G401 (cell line): ENCODE results near the gene UBASH3B. TPM values are rescaled to one million over a fixed set of nuclear protein-coding genes. Genes with fewer than 3 reads are reported as not detected.

Source experiments
- DNase-seq: peaks from one replicate; pipeline ENCODE4 v3.0.0-alpha.2; 2015; ENCODE audit warnings: low spot score
- in situ Hi-C: cut with HindIII; loops from 2 replicates; pipeline ENCODE4 v1.10.0; 2016; ENCODE audit warnings: low sequenced_read_pairs, mixed read lengths
- total RNA-seq: library from RNA; depleted of rRNA; stranded (reverse); fragments of >200 nt; shearing (Covaris generic); gene quantifications from 2 replicates; pipeline ENCODE4 v1.2.3, GENCODE V29; 2014

Gene UBASH3B
- total RNA-seq, 1 experiment from 2014 or later, result 0.78 TPM

DNA sequence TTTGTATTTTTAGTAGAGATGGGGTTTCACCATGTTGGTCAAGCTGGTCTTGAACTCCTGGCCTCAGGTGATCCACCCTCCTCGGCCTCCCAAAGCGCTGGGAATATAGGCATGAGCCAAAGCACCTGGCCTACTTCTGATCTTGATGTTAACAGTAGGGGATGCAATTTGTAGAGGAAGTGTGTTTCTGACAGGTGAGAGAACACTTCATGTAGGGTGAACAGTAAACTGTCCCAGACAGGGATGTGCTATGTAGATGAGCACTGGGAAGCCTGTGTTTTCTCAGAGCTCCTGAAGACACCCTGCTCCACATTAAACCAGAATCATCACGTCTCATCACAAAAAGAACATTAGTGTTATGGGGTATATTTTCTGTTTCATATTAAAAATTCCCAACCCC lies 45.1 kb downstream of the UBASH3B start:
- no peak for DNase-seq
- in situ Hi-C loops, result no loop called here

DNA sequence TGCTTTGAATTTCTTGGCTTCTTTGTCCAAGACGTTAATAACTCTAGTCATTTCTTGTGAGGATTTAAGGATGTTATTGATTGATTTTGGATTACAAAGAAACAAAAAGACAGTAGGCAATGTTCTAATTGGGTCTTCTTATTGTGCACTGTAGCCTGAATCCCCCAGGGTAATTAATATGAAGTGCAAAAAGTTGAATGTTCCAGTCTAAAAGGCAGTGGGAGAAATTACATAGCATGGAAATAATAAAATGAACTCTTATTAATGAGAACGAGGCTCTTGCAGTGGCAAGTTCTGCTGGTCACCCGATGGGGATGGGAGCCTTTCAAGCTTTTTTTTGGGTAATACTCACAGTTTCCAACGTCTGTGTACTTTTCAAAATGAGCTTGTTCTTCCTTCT lies 45.6 kb downstream of the UBASH3B start:
- in situ Hi-C loops, result no loop called here
- DNase-seq, result no peak

DNA sequence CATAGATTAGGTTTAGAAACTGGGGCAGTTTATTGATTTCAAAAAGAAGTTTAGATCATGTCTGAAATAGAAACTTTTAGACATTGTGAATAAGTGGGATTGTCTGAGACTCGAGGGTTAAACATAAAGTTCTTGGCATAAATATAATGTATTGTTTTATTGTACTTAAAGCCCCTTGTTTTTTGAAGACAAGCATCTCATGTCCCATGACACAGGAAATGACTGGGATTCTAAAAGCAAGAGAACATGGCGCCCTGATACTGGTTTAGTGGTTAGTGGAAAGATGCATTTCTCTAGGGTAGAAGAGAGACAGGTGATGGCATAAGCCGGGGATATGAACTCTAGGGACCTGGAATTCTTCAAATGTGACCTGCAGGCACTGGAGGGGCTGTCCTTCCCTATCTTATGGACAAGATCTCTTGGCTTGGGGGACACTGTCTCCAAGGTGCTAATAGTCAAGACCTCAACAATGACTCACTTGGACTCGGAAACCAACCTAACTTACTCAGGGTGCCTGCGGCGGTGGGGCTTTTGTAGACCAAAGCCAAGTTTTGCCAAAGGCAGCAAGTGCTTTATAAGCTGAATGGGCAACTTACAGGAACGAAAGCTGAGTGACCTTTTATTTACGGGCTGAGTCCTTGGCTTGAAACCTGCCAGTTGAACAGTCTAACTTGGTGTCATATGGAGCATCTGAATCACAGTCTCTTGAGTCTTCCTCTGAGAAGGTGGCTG lies 48.2 kb downstream of the UBASH3B start:
- in situ Hi-C loops, result no loop called here
- no peak for DNase-seq

DNA sequence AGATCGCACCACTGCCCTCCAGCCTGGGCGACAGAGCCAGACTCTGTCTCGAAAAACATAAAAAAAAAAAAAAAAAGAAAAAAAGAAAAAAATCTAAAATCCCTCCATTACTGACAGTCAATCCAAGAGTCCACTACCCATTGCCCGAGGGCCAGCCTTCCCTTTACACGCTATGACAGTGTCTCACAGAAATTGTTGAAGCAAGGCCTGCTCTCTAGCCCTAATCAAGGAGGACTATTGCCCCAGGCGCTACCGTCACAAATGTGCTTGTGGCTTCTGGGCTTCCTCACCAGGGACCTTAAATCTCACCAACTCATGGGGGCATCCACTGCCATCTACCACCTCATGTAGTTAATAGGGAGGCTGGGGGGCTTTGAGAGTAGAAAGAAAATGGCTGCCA lies 49.9 kb downstream of the UBASH3B start:
- in situ Hi-C loops, result no loop called here
- no peak for DNase-seq

DNA sequence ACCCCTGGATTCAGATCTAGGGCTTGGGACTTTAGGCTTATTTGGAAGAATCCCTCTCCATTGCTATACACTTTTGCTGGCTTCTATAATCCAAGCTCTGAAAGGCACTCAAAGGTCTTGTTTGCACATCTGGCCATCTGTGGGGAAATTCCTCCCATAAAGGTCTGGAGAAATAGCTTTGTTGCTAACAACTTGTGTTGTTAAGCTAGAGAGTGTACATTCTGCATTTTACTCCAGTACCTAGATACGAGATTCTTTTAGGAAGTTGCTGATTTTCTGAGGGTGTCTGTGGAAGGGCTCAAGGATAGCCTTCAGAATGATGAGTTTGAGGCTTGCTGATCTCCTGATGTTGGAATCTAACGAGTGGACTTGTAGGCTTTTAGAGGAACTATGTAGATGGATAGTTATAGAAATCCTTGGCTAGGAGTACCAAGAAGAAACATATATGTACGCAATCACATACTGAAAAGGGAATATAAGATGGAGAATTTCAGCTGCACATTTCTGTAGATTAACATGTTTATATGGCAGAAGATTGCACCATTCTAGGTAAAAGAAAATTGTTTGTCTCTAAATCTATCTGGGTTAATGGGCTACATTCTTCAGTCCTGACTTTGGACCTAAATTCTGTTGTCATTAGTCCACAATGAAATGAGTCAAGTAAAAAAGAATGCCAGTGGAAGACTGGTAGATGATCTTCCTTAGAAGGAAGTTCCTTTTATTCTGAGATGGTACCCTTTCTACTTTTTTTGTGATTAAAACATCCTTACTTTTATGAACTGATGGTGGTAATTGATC lies 51.0 kb downstream of the UBASH3B start:
- in situ Hi-C loops, result no loop called here
- no peak for DNase-seq

DNA sequence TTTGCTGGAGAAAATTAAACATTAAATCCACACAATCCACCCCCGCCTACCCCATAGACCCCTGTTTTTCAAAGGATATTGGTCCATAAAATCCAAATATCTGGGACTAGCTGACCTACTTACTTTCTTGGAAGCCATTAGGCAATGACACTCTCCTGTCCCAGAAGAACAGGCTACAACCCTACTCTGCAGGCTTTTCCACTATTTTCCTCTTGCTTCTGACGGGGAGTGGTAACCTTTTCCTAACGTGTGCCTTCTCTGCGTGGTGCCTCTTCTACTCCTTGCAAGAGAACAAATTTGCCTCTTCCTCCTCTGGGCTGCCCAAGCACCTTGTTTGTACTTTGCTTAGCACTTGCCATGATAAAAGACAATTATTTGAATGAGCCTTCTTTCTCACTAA lies 51.6 kb downstream of the UBASH3B start:
- in situ Hi-C loops, result no loop called here
- no peak for DNase-seq

DNA sequence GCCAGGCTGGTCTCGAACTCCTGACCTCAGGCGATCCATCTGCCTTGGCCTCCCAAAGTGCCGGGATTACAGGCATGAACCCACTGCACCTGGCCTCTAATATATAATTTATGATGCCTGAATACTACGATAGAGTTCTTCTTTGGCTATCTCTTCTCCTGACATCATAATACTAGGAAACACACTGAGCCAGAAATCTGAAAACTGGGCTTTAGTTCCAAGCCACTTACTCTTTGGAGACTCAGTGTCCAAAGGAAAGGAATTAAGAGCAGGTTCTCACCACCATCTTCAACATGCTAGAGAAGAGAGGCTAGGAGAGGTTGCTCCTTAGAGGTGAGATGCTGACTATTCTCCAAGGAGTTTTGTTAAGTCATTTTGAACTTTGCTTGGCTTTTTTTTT lies 52.4 kb downstream of the UBASH3B start:
- no peak for DNase-seq
- in situ Hi-C loops, result no loop called here

DNA sequence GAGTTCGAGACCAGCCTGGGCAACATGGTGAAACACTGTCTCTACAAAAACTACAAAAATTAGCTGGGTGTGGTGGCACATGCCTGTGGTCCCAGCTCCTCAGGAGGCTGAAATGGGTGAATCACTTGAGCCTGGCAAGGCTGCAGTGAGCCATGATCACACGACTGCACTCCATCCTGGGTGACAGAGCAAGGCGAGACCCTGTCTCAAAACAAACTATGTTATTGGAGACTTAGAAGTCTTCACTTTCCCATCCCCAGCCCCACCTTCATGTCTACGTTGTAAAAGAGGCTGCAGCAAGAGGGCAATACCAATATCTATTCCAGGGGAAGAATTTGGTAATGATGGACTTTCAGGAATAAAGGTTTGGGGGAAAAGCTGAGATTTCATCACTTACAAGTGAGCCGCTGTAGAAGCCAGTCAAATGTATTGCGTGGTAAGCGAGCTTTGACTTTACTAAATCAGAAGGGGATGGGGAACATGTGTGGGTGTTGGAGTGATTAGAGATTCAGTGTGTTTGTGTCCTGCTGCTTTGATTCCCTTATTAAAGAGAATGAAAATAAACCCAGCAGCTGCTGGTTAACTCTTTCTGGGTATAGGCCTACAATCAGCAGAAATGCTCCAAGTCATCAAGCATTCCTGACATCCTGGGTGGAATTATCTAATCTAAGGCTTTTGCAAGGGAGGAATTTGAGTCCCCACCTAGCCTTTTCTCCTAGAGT lies 53.7 kb downstream of the UBASH3B start:
- in situ Hi-C loops, result no loop called here
- DNase-seq, result no peak

DNA sequence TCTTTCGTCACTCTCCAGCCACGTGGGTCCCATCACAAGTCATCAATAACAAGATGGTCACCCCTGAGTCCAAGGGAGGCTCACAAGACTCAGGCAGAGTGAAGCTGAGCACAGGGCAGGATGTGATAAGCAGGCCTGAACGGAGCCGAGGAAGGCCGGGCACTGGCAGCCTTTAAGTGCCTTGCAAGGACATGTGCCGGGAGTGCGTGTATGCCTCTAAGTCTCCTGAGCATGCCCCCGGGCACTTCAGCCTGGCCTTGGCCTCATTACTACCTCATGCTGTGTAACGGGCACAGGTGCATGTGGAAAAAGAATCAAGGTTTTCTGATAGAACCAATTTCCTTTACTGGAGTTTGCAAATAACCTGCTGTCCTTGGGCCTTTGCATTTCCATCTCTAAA lies 55.8 kb downstream of the UBASH3B start:
- in situ Hi-C loops, result no loop called here
- no peak for DNase-seq

DNA sequence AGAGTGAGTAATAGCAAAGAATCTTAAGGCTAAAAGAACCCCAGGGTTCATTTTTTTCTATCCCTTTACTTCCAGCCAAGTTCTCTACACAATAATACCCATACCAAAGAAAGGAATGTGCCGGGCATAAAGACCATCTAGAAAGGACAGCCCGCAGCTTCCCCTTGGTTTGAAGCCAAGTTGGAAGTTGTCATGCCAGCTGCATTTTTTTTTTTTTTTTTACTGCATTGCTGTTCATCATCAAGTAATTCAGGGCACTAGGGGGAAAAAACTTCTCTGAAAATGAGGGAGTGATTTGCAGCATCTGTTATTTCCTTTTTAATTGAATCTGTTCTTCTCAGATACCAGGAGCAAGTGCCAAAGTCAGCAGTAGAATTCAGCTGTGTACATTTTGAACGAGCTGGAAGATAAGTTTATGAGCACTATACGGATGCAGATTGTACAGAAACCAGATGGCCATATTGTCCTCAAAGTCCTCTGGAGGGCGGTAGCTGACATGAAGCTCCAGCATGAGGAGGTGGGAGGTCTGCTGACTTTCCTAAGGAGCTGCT lies 56.4 kb downstream of the UBASH3B start:
- in situ Hi-C loops, result no loop called here
- no peak for DNase-seq

DNA sequence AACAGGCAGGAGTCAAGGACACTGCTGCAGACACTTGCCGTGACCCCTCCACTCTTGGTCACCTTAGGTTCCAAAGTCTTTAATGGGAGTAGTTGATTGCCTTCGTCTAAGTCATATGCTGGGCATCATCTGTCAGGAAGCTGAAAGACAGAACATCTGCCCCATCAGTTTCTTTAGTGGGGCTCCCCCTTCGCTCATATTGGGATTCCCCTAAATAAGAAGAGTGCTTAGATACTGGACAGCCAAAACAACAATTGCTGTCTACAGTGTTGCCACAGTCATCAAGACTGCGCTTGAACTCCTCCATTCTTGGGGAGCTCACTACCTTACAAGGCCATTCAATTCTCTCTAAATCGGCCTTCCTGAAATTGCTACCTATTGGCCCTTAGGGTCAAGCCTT lies 58.5 kb downstream of the UBASH3B start:
- in situ Hi-C loops, result no loop called here
- no peak for DNase-seq

DNA sequence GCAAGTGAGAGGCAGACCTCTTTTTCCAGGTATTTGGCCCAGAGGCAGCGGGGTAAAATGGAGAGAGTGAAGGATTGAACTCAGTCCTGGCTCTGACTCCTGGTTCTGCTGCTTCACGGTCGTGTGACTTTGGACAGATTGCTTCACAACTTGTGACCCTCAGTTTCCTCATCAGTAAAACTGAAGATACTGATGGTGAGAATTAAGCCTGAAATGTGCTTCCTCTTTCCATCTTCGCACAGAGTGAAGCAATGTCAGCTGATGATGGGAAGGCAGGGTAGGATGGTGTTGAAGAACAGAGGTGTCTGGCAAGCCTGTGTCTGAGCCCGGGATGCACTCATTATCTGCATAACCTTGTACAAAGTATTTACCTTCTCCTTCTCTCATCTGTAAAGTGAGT lies 59.0 kb downstream of the UBASH3B start:
- in situ Hi-C loops, result no loop called here
- no peak for DNase-seq

DNA sequence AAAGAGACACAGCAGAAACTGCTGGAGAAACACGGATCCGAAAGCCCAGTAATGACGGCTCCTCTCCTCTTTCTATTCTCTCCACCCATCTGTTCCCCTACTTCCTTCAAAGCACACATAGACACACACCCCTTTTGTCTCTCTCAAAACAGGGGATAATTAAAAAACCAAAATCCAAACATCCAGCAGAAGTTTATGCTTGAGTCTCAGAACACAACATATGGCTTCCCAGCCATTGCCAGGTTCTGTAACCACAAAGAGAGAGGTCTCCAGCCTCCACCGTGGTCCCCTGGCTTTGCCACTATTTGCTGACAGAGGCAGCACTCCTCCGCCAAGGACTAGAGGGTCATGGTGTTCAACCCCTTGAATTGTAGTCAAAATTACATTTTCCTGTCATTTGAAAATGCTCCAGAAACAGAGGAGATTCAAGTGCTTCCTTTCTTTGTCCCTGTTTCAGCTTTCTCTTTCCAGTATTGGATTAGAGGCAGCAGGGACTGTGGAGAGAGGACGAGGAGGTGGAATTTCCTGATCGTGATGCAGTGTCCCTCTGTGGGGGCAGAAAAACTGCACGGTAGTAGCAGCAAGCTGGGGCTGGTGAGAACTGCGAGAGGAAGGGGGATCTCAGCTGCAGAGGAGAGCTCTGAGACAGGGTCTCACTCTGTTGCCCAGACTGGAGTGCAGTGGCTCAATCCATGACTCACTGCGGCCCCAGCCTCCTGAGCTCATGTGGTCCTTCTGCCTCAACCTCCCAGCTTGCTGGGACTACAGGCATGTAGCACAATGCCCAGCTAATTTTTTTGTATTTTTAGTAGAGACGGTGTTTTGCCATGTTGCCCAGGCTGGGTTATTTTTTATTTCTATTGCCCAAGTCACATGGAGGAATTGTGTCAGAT lies 60.3 kb downstream of the UBASH3B start:
- in situ Hi-C loops, result no loop called here
- DNase-seq, result no peak

DNA sequence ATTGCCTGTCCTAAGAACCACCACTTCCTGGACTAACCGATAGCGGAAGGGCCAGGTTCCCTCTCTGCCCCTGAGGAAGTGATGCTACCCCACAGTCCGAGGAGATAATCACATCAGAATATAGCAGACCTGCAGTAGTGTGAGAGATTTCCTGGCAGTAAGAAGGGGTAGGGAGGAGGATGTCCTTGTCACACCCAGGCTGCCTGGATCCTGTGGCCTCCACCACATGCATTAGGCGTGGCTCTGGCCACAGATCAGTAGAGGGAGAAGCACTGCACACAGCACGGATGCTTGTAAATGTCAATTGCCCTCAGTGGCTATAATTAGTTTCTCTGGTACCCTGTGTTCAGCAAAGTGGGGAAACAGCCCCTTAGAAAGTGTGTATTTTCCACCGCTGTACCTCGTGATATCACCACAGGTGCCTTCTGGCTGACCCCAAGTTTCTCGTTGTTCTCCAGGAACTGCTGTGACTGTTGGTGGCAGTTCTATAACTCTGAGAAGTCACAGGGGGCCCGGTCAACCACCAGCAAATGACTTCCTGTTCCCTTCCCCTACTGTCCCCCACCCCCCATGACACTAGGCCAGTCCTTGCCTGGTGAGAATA lies 61.8 kb downstream of the UBASH3B start:
- in situ Hi-C loops, result no loop called here
- no peak for DNase-seq

DNA sequence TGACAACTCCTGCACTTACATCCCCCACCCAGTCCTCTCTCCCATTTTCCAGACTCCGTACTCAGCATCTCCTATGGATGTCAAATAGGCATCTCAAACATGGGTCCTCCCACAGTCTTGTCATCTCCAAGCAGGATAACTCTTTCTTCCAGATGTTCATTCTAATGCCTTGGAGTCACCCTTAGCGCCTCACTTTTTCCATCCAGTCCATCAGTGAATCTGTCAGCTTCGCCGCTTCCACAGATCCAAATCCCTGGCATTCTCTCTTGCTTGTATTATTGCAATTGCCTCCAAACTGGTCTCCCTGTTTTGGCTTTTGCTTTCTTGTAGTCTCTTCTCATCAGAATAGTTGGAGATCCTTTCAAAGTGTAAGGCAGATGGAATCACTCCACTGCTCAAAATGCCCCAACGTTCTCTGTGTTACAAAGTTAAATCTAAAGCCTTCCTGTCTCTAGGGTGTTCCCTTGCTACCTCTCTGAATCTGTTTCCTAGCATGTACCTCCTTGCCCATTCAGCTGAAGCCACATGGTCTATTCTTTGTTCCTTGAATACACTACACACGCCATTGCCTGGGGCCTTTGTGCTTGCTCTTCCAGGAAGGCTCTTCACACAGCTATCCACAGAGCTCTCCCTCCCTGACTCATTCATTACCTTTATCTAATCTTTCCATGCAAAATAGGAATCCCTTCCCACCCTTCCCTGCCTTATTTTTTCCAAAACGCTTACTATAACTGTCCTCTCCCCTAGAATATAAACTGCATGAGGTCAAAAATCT lies 64.8 kb downstream of the UBASH3B start:
- in situ Hi-C loops, result no loop called here
- no peak for DNase-seq

DNA sequence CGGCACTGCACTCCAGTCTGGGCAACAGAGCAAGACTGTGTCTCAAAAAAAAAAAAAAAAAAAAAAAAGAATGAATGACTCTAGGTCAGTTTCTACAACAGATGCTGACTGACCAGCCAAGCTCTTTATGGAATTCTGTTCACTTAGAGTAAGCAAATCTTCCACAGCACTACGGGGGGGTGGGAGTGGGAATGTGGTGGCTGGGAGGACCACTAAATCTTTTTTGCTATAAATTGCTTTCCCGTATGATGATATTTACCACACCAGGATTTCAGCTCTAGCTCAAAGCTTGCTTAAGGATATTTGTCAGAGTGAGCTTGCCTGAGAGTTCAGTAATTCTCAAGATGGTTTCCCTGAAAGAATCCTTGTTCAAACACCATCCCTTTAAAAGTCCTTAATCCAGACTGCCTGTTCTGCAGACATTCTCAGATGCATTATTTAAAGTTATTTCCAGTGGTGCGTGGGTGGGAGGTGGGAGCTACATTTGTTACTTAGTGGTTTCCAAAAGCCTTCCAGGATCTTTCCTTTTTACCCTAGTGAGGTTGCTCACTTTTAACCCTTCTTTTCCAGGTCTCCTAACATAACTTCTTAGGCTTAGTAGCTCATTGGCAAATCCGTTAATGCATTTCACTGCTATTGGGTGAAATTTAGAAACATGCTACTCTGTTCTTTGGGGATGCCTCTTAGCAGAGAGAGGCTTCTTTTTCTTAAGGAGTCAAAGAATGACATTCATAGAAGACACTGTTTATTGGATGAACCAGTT lies 65.9 kb downstream of the UBASH3B start:
- no peak for DNase-seq
- in situ Hi-C loops, result no loop called here

DNA sequence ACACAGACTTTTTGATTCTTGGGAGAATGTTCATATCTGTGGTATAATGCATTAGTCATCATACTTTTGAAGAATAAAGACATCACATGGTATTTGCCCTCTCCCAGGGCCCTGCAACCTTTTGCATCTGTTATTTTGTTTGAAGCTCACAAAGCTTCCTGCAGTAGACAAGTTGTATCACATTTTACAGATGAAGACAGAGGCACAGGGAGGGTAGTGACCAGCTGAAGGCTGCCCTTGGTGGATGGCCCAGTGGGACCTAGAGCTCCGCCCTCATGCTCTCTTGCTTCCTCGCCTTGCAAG lies 66.4 kb downstream of the UBASH3B start:
- in situ Hi-C loops, result no loop called here
- DNase-seq, result no peak
